ENCODE data around the gene HMCN1. TPM values are rescaled to one million over a fixed set of nuclear protein-coding genes. Genes with fewer than 3 reads are reported as not detected.

The HMCN1 gene
- total and polyA plus RNA-seq, 4 donors, result 1.5 to 6.8 (median 3.5) TPM

GRCh38 chr1:185973645-185974044 is 239.5 kb downstream of the HMCN1 start:
- WGBS, result 75% methylated on average over 1 of the region's 1 CpG
- no peak for DNase-seq (ENCODE audit: low spot score)

GRCh38 chr1:185974367-185975170 is 240.4 kb downstream of the HMCN1 start:
- no peak overlapping the region for H3K4me3 ChIP-seq (ENCODE audit: low read depth in 1 of 3, low read length in 3 of 3)
- no peaks in the 10 kb centered on the region for H3K27me3 ChIP-seq (ENCODE audit: control insufficient read depth in 4 of 4, insufficient read depth in 4 of 4, low read length in 3 of 4)
- no peaks in the 10 kb centered on the region for H3K4me1 ChIP-seq (ENCODE audit: control insufficient read depth in 4 of 4, insufficient read depth in 4 of 4, low read length in 3 of 4)
- H3K9me3 ChIP-seq (ENCODE audit: control insufficient read depth in 4 of 4, low read length in 3 of 4), result no peaks in the 10 kb centered on the region
- H3K9ac ChIP-seq (ENCODE audit: low read depth in 1 of 2, low read length in 2 of 2), result no peak overlapping the region
- TF ChIP-seq TAF1 (conservative IDR thresholded peaks at IDR 0.05) (no peak), REST (IDR thresholded peaks at IDR 0.05) (no peak), NR2F2 (IDR thresholded peaks at IDR 0.05) (no peak)
- WGBS, result 82% methylated on average over 3 of the region's 3 CpGs
- no peaks in the 10 kb centered on the region for H3K36me3 ChIP-seq (ENCODE audit: control insufficient read depth in 4 of 4, insufficient read depth in 3 of 4, low read depth in 1 of 4, low read length in 3 of 4)
- DNase-seq (ENCODE audit: low spot score), result no peak
- H3K27ac ChIP-seq (ENCODE audit: low read depth in 1 of 2, low read length in 2 of 2), result no peak overlapping the region

More at GRCh38 chr1:185973645-185974044, 239.5 kb downstream of the HMCN1 start:
- H3K9me3 ChIP-seq (ENCODE audit: control insufficient read depth in 4 of 4, low read length in 3 of 4), result no peaks in the 10 kb centered on the region
- no peak overlapping the region for H3K27ac ChIP-seq (ENCODE audit: low read depth in 1 of 2, low read length in 2 of 2)
- H3K4me1 ChIP-seq (ENCODE audit: control insufficient read depth in 4 of 4, insufficient read depth in 4 of 4, low read length in 3 of 4), result no peaks in the 10 kb centered on the region
- no peak for TF ChIP-seq HNF4G (IDR thresholded peaks at IDR 0.05)
- no peak for TF ChIP-seq MAX (IDR thresholded peaks at IDR 0.05)
- no peak for TF ChIP-seq SP1 (IDR thresholded peaks at IDR 0.05)
- TF ChIP-seq ZBTB33 (IDR thresholded peaks at IDR 0.05), result no peak
- TF ChIP-seq REST (IDR thresholded peaks at IDR 0.05), result no peak
- no peak for TF ChIP-seq RAD21 (IDR thresholded peaks at IDR 0.05)
- TF ChIP-seq FOXA2 (IDR thresholded peaks at IDR 0.05), result no peak
- TF ChIP-seq JUND (IDR thresholded peaks at IDR 0.05), result no peak
- TF ChIP-seq EGR1 (IDR thresholded peaks at IDR 0.05; ENCODE audit: low read depth in 2 of 2), result no peak
- TF ChIP-seq HNF4A (conservative IDR thresholded peaks at IDR 0.05), result no peak
- no peak overlapping the region for H3K4me3 ChIP-seq (ENCODE audit: low read depth in 1 of 3, low read length in 3 of 3)
- H3K27me3 ChIP-seq (ENCODE audit: control insufficient read depth in 4 of 4, insufficient read depth in 4 of 4, low read length in 3 of 4), result no peaks in the 10 kb centered on the region
- no peak overlapping the region for H3K9ac ChIP-seq (ENCODE audit: low read depth in 1 of 2, low read length in 2 of 2)
- H3K36me3 ChIP-seq (ENCODE audit: control insufficient read depth in 4 of 4, insufficient read depth in 3 of 4, low read depth in 1 of 4, low read length in 3 of 4), result no peaks in the 10 kb centered on the region

Measured in liver (tissue), 9 donors.